RKO (cell line): ENCODE measurements around the gene EPS8L2.
A peak's percentile ranks its signal among the peaks of the same experiment; 100 is the strongest.
"Not testable (repeated sequence)": the region's sequence is repeated elsewhere in the genome, so short reads cannot be mapped to it uniquely, and the experiment has no call there.

Source experiments
- DNase-seq: peaks from one replicate; pipeline ENCODE4 v3.0.0-alpha.2; 2016; ENCODE audit warnings: low spot score

EPS8L2 gene

GRCh38 chr11:726278-727220, 20.5 kb downstream of the EPS8L2 start:
- DNase-seq: no peak

- DNase-seq: no peak
Observed at GRCh38 chr11:727281-727701, 21.3 kb downstream of the EPS8L2 start.

- peak; percentile 96 for DNase-seq
Observed at GRCh38 chr11:727859-728748, 22.1 kb downstream of the EPS8L2 start.

- DNase-seq: no peak
Observed at GRCh38 chr11:728901-729491, 23.0 kb downstream of the EPS8L2 start.

GRCh38 chr11:729492-730074, 23.6 kb downstream of the EPS8L2 start:
- no peak for DNase-seq

- no peak for DNase-seq
Observed at GRCh38 chr11:733072-733471, 27.0 kb downstream of the EPS8L2 start.

- not testable (repeated sequence) for DNase-seq
Observed at GRCh38 chr11:734541-734940, 28.5 kb downstream of the EPS8L2 start.

- no peak for DNase-seq
Observed at GRCh38 chr11:737366-737765, 31.3 kb downstream of the EPS8L2 start.

- not testable (repeated sequence) for DNase-seq
Observed at GRCh38 chr11:737899-738298, 31.9 kb downstream of the EPS8L2 start.

- no peak for DNase-seq
Observed at GRCh38 chr11:742156-742546, 36.1 kb downstream of the EPS8L2 start.

- DNase-seq: no peak
Observed at GRCh38 chr11:742571-743201, 36.7 kb downstream of the EPS8L2 start.

- DNase-seq: no peak
Observed at GRCh38 chr11:745428-745827, 39.4 kb downstream of the EPS8L2 start.

- peak; percentile 75 for DNase-seq
Observed at GRCh38 chr11:746289-747157, 40.5 kb downstream of the EPS8L2 start.

- DNase-seq: peak; percentile 90
Observed at GRCh38 chr11:747158-748006, 41.4 kb downstream of the EPS8L2 start, which contains the start of gene TALDO1. TALDO1 (plus strand) TSS chr11:747464; CDS start chr11:747482, 18 bp downstream.

- DNase-seq: no peak
Observed at GRCh38 chr11:748007-748359, 42.0 kb downstream of the EPS8L2 start.

GRCh38 chr11:749731-750130, 43.7 kb downstream of the EPS8L2 start:
- DNase-seq: no peak

GRCh38 chr11:760236-760635, 54.2 kb downstream of the EPS8L2 start:
- no peak for DNase-seq

GRCh38 chr11:761526-762108, 55.6 kb downstream of the EPS8L2 start:
- DNase-seq: no peak

- DNase-seq: peak; percentile 69
Observed at GRCh38 chr11:762421-763072, 56.5 kb downstream of the EPS8L2 start.
